ENCODE data around the gene ELAVL4. TPM values are rescaled to one million over a fixed set of nuclear protein-coding genes. Genes with fewer than 3 reads are reported as not detected.

Gene ELAVL4
- polyA plus RNA-seq, 3 donors, result not detected

DNA sequence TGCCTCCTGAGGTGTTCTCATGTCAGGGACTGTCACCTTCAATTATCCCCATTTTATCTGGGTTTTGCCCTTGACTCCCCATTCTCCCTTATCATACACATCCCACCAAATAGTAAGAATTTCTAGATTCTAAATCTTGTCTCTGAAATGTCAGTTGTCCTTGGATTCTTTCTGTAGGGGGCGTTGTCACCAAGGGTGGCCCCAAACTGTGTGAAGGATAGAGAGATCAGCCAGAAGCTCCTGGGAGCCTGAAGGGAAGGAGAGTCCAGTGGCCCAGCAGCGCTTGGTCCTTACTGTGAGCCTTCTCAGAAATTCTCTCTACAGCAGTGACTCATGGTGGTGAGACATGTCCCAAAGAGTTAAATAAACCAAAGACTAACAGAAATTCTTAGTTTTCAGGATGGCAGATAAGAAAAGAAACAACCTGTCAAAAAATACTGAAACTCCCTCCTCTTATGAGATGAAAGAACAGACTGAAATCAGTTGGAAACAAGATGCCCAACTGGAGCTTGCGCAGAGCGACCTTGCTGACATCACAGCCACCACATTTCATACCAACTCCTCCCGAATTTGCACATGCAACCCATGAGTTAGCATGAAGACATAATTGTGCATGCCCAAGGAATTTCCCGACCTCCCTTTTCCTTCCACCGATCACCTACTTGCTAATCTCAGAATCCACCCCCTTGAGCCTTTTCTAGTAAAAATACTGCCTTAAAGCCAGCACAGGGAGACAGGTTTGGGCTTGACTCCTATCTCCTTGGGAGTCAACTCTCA lies 109.8 kb downstream of the ELAVL4 start:
- no peaks in the 10 kb centered on the region for H3K4me1 ChIP-seq (ENCODE audit: control insufficient read depth in 1 of 2, insufficient read depth in 2 of 2, low read length in 2 of 2)
- peaks cover 0 to 3% (median 2%) of the 10 kb centered on the region in 7 donors for H3K9me3 Mint-ChIP-seq
- no peaks in the 10 kb centered on the region for H3K36me3 Mint-ChIP-seq
- no peak overlapping the region for H3K27ac Mint-ChIP-seq
- no peak for TF ChIP-seq CTCF (IDR thresholded peaks at IDR 0.05)
- no peaks in the 10 kb centered on the region for H4K20me1 ChIP-seq (ENCODE audit: insufficient read depth, low read length)
- no peak overlapping the region for H3K4me3 Mint-ChIP-seq
- no peak overlapping the region for H3K27ac ChIP-seq (ENCODE audit: low read depth in 1 of 2, low read length in 2 of 2)
- no peak overlapping the region for H3K9ac ChIP-seq (ENCODE audit: insufficient read depth, low read length, poor library complexity, severe bottlenecking)
- H3K27me3 ChIP-seq (ENCODE audit: control insufficient read depth in 2 of 2, insufficient read depth in 2 of 2, low read length in 2 of 2), result no peaks in the 10 kb centered on the region
- no peak for DNase-seq
- H3K4me2 ChIP-seq (replicated peaks; ENCODE audit: extremely low read depth, low read length, poor library complexity, severe bottlenecking), result no peak overlapping the region
- intact Hi-C loops (cut with micrococcal nuclease), result no loop called here
- no peak overlapping the region for H3K4me3 ChIP-seq (replicated peaks in 1 of 3; ENCODE audit: low read depth in 2 of 3, low read length in 3 of 3)
- H3K27me3 Mint-ChIP-seq (ENCODE audit: low read depth in 3 of 3), result peaks cover 0 to 2% (median 2%) of the 10 kb centered on the region in 3 donors
- H3K79me2 ChIP-seq (ENCODE audit: insufficient read depth, low read length), result no peaks in the 10 kb centered on the region
- no peak overlapping the region for H2AFZ ChIP-seq (ENCODE audit: insufficient read depth, low read depth, low read length, poor library complexity, severe bottlenecking)
- H3K36me3 ChIP-seq (replicated peaks in 1 of 2; ENCODE audit: control insufficient read depth in 1 of 2, insufficient read depth in 2 of 2, low read length in 2 of 2), result no peaks in the 10 kb centered on the region
- whole genome bisulfite sequencing (ENCODE audit: insufficient coverage), result 92% methylated on average over 6 of the region's 7 CpGs
- H3K9me3 ChIP-seq (replicated peaks in 1 of 2; ENCODE audit: control insufficient read depth in 1 of 2, insufficient read depth in 1 of 2, low read length in 2 of 2), result no peaks in the 10 kb centered on the region
- no peaks in the 10 kb centered on the region for H3K4me1 Mint-ChIP-seq

GRCh38 chr1:50228871-50229384 lies 120.2 kb downstream of the ELAVL4 start:
- Mint-ChIP-seq H3K27me3 (ENCODE audit: low read depth in 3 of 3) (no peaks in the 10 kb centered on the region), H3K36me3 (peaks cover 0 to 3% of the 10 kb centered on the region in 2 donors), H3K9me3 (peaks cover 14 to 28% (median 24%) of the 10 kb centered on the region in 7 donors), H3K4me3 (no peak overlapping the region), H3K27ac (no peak overlapping the region), H3K4me1 (no peaks in the 10 kb centered on the region)
- Histone ChIP-seq H3K27ac (ENCODE audit: low read depth in 1 of 2, low read length in 2 of 2) (no peak overlapping the region), H4K20me1 (ENCODE audit: insufficient read depth, low read length) (no peaks in the 10 kb centered on the region), H3K9me3 (replicated peaks in 1 of 2; ENCODE audit: control insufficient read depth in 1 of 2, insufficient read depth in 1 of 2, low read length in 2 of 2) (peaks cover 17 to 24% of the 10 kb centered on the region in 2 donors), H3K4me1 (ENCODE audit: control insufficient read depth in 1 of 2, insufficient read depth in 2 of 2, low read length in 2 of 2) (no peaks in the 10 kb centered on the region), H3K4me3 (replicated peaks in 1 of 3; ENCODE audit: low read depth in 2 of 3, low read length in 3 of 3) (no peak overlapping the region), H3K36me3 (replicated peaks in 1 of 2; ENCODE audit: control insufficient read depth in 1 of 2, insufficient read depth in 2 of 2, low read length in 2 of 2) (no peaks in the 10 kb centered on the region), H3K9ac (ENCODE audit: insufficient read depth, low read length, poor library complexity, severe bottlenecking) (no peak overlapping the region), H2AFZ (ENCODE audit: insufficient read depth, low read depth, low read length, poor library complexity, severe bottlenecking) (no peak overlapping the region), H3K27me3 (ENCODE audit: control insufficient read depth in 2 of 2, insufficient read depth in 2 of 2, low read length in 2 of 2) (no peaks in the 10 kb centered on the region), H3K4me2 (replicated peaks; ENCODE audit: extremely low read depth, low read length, poor library complexity, severe bottlenecking) (no peak overlapping the region), H3K79me2 (ENCODE audit: insufficient read depth, low read length) (no peaks in the 10 kb centered on the region)
- TF ChIP-seq CTCF (IDR thresholded peaks at IDR 0.05), result no peak
- 100% methylated on average over 1 of the region's 4 CpGs for WGBS (ENCODE audit: insufficient coverage)
- DNase-seq, result no peak
- intact Hi-C loops (cut with micrococcal nuclease), result no loop called here

Measured in CD14-positive monocyte (primary cell).